Measurements from ENCODE around the gene TGIF2. TPM values are rescaled to one million over a fixed set of nuclear protein-coding genes. Genes with fewer than 3 reads are reported as not detected.
A peak's percentile ranks its signal among the peaks of the same experiment; 100 is the strongest.

TGIF2 gene
- total and polyA plus RNA-seq, 2 of the 13 experiments (the other 11 are each of a cell fraction or from before 2014, with no cell fraction given): 41.3 to 53.9 TPM

DNA sequence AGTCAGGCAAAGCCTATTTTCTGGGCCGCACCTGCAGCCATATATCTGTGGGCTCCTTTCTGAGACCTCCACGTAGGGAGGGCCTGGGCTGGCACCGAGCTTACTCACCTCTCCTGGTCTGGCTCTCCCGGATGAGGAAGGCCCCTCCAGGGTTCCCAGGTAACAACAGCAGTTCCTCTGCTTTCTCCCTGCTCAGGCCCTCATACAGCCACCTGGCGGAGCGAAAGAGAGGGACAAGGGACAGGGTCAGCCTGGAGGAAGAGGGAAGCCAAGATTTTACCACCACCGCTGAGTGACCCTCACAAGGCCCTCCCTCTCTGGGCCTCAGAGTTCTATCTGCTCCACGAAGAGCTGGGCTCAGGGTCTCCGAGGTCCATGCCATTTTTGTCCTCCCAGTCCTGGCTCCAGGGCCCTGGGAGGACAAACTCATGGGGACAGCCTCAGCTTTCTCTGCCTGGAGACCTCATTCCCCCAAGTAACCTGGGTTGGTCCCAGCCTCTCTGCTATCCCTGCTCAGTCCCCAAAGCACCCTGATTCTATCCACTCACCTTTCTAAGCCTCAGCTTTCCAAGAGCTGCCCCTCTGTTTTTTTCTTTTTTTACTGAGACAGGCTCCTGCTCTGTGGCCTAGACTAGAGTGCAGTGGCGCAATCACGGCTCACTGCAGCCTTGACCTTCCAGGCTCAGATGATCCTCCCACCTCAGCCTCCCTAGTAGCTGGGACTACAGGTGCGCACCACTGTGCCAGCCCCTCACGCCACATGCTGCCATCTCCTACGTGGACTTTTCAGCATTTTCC, 59.3 kb downstream of the TGIF2 start (continued):
- TF ChIP-seq ZNF746 (CRISPR knock-in tag; IDR thresholded peaks at IDR 0.05) (no peak; the same call in 1 of the 2 replicates), PCBP2 (optimal IDR thresholded peaks at IDR 0.05; ENCODE audit: low read depth, low read length, poor library complexity, severe bottlenecking) (no peak), ZKSCAN1 (IDR thresholded peaks at IDR 0.05; ENCODE audit: low read length) (no peak), JUN (CRISPR knock-in tag; IDR thresholded peaks at IDR 0.05) (peak; percentile 55; the same call in 1 of the 2 replicates), SAFB2 (CRISPR knock-in tag; IDR thresholded peaks at IDR 0.05; ENCODE audit: borderline replicate concordance, low read depth) (no peak), ZBTB1 (CRISPR knock-in tag; IDR thresholded peaks at IDR 0.05; ENCODE audit: borderline replicate concordance) (no peak), THAP11 (CRISPR knock-in tag; IDR thresholded peaks at IDR 0.05) (0 out of 2 replicates have a peak, but pooled peaks have one; percentile 29), RAD21 (CRISPR knock-in tag; IDR thresholded peaks at IDR 0.05) (peak; percentile 93), ZNF572 (CRISPR knock-in tag; IDR thresholded peaks at IDR 0.05) (no peak), ZKSCAN8 (CRISPR knock-in tag; IDR thresholded peaks at IDR 0.05; ENCODE audit: borderline replicate concordance) (peak; percentile 8), JUNB (CRISPR knock-in tag; IDR thresholded peaks at IDR 0.05; ENCODE audit: borderline replicate concordance) (no peak), TRAFD1 (CRISPR knock-in tag; IDR thresholded peaks at IDR 0.05; ENCODE audit: borderline replicate concordance) (no peak), TCF12 (IDR thresholded peaks at IDR 0.05) (no peak), TCF12 (CRISPR knock-in tag; IDR thresholded peaks at IDR 0.05) (no peak), ZNF562 (CRISPR knock-in tag; IDR thresholded peaks at IDR 0.05; ENCODE audit: borderline replicate concordance) (no peak), ZNF704 (CRISPR knock-in tag; IDR thresholded peaks at IDR 0.05; ENCODE audit: borderline replicate concordance) (peak; percentile 54; the same call in 1 of the 2 replicates), ISL2 (CRISPR knock-in tag; IDR thresholded peaks at IDR 0.05) (no peak), KDM2A (CRISPR knock-in tag; IDR thresholded peaks at IDR 0.05; ENCODE audit: borderline replicate concordance, low read depth) (peak; percentile 15; the same call in 1 of the 2 replicates), TEAD3 (CRISPR knock-in tag; optimal IDR thresholded peaks at IDR 0.05; ENCODE audit: borderline replicate concordance) (peak; percentile 34), ISX (CRISPR knock-in tag; conservative IDR thresholded peaks at IDR 0.05) (no peak), SMC3 (IDR thresholded peaks at IDR 0.05; ENCODE audit: low read length) (peak; percentile 96), ARID5B (CRISPR knock-in tag; IDR thresholded peaks at IDR 0.05) (peak; percentile 78)
- TF ChIP-seq, protein P1, sequence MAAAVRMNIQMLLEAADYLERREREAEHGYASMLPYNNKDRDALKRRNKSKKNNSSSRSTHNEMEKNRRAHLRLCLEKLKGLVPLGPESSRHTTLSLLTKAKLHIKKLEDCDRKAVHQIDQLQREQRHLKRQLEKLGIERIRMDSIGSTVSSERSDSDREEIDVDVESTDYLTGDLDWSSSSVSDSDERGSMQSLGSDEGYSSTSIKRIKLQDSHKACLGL (CRISPR knock-in tag; IDR thresholded peaks at IDR 0.05): peak; percentile 79
